G401 (cell line): ENCODE measurements around the gene MUC12. TPM values are rescaled to one million over a fixed set of nuclear protein-coding genes. Genes with fewer than 3 reads are reported as not detected.
"Not testable (repeated sequence)": the region's sequence is repeated elsewhere in the genome, so short reads cannot be mapped to it uniquely, and the experiment has no call there.

Source experiments
- DNase-seq: peaks from one replicate; pipeline ENCODE4 v3.0.0-alpha.2; 2015; ENCODE audit warnings: low spot score
- in situ Hi-C: cut with HindIII; loops from 2 replicates; pipeline ENCODE4 v1.10.0; 2016; ENCODE audit warnings: low sequenced_read_pairs, mixed read lengths
- total RNA-seq: library from RNA; depleted of rRNA; stranded (reverse); fragments of >200 nt; shearing (Covaris generic); gene quantifications from 2 replicates; pipeline ENCODE4 v1.2.3, GENCODE V29; 2014; rRNA removed

The MUC12 gene
- not detected in 2 replicates for total RNA-seq

GRCh38 chr7:100969066-100969615 is at the start of gene MUC12:
TSS of gene MUC12 (plus strand) at chr7:100969565. CDS start at chr7:100969623, 58 bp downstream.
- in situ Hi-C loops: no loop called here
- no peak for DNase-seq

GRCh38 chr7:100919779-100920437 is 49.5 kb upstream of the MUC12 start:
- DNase-seq, in situ Hi-C loops: not testable (repeated sequence)

- in situ Hi-C loops: no loop called here
- DNase-seq: no peak
Observed at GRCh38 chr7:100921039-100921438, 48.3 kb upstream of the MUC12 start.

GRCh38 chr7:100923616-100924015 is 45.7 kb upstream of the MUC12 start:
- DNase-seq, in situ Hi-C loops: not testable (repeated sequence)

GRCh38 chr7:100929808-100930174 is 39.6 kb upstream of the MUC12 start:
- DNase-seq: no peak
- in situ Hi-C loops: no loop called here

- DNase-seq: no peak
Observed at GRCh38 chr7:100933734-100934133, 35.6 kb upstream of the MUC12 start.

GRCh38 chr7:100935381-100935780 is 34.0 kb upstream of the MUC12 start:
- DNase-seq, in situ Hi-C loops: not testable (repeated sequence)

More at GRCh38 chr7:100933734-100934133, 35.6 kb upstream of the MUC12 start:
- in situ Hi-C loops: no loop called here

- in situ Hi-C loops, DNase-seq: not testable (repeated sequence)
Observed at GRCh38 chr7:100936167-100936566, 33.2 kb upstream of the MUC12 start.

GRCh38 chr7:100942045-100942774 is 27.2 kb upstream of the MUC12 start:
- in situ Hi-C loops: no loop called here
- no peak for DNase-seq

- DNase-seq: no peak
- in situ Hi-C loops: no loop called here
Observed at GRCh38 chr7:100943693-100944092, 25.7 kb upstream of the MUC12 start.

GRCh38 chr7:100944138-100944537 is 25.2 kb upstream of the MUC12 start:
- in situ Hi-C loops: no loop called here
- no peak for DNase-seq

GRCh38 chr7:100946111-100946510 is 23.3 kb upstream of the MUC12 start:
- DNase-seq: no peak
- in situ Hi-C loops: no loop called here

GRCh38 chr7:100946766-100947365 is 22.5 kb upstream of the MUC12 start:
- in situ Hi-C loops: no loop called here
- no peak for DNase-seq

GRCh38 chr7:100947792-100948191 is 21.6 kb upstream of the MUC12 start:
- no peak for DNase-seq
- in situ Hi-C loops: no loop called here

GRCh38 chr7:100949227-100949932 is 20.0 kb upstream of the MUC12 start, which contains the start of gene MUC3A:
TSS of gene MUC3A (plus strand) at chr7:100949534. CDS start at chr7:100949625, 91 bp downstream.
- DNase-seq: no peak
- in situ Hi-C loops: no loop called here

GRCh38 chr7:100949933-100950443 is 19.4 kb upstream of the MUC12 start:
- no peak for DNase-seq
- in situ Hi-C loops: no loop called here

GRCh38 chr7:100951172-100951571 is 18.2 kb upstream of the MUC12 start:
- no peak for DNase-seq
- in situ Hi-C loops: no loop called here

- DNase-seq: no peak
- in situ Hi-C loops: no loop called here
Observed at GRCh38 chr7:100951888-100952560, 17.3 kb upstream of the MUC12 start.

GRCh38 chr7:100952641-100953040 is 16.7 kb upstream of the MUC12 start:
- in situ Hi-C loops: no loop called here

More at GRCh38 chr7:100952641-100953040, 16.7 kb upstream of the MUC12 start:
- DNase-seq: no peak
